ENCODE measurements around the gene DOC2A. TPM values are rescaled to one million over a fixed set of nuclear protein-coding genes. Genes with fewer than 3 reads are reported as not detected.

The DOC2A gene
- total and polyA plus RNA-seq, 2 of the 4 experiments (the other 2 are of a cell fraction) = under 0.01 to 0.48 TPM

- TF ChIP-seq RCOR1 (IDR thresholded peaks at IDR 0.05; ENCODE audit: insufficient replicate concordance, low read length) = no peak
These were observed 14.7 kb upstream of the DOC2A start (continued) for GRCh38 chr16:30025574-30025973.

DNA sequence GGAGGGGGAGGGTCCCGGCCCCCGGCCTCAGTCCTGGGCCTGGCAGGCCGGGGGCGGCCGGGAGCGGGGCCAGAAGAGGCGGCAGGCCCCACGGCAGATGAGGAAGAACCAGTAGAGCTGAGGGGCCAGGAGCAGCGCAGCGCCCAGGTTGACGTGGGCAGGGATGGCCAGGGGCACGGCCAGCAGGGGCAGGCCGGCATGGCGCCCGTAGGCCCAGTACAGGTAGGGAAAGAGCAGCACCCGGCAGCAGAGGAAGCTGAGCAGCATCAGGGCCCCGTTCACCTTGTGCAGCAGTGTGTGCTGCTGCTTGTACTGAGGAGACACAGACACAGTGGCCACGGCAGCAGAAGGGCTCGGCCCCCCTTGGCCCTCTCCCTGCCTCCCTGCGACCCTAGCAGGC is 14.3 kb upstream of the DOC2A start:
- peaks cover 9% of the 10 kb centered on the region; the same call in 1 of the 2 replicates for H4K20me1 ChIP-seq (ENCODE audit: insufficient read depth, low read length)
- no peak overlapping the region for H3K18ac ChIP-seq (ENCODE audit: low read depth, low read length)
- H3K14ac ChIP-seq (replicated peaks; ENCODE audit: low read depth, low read length) = no peak overlapping the region
- no peak overlapping the region for H4K91ac ChIP-seq (ENCODE audit: insufficient read depth, low read depth, low read length)
- dilution Hi-C loops (cut with HindIII; ENCODE audit: low sequenced_read_pairs, unreplicated experiment) (no loop called here), intact Hi-C loops (cut with micrococcal nuclease) (no loop called here), in situ Hi-C loops (cut with MboI; ENCODE audit: low sequenced_read_pairs) (loop anchor here (10.0 kb wide), 1 partner anchor 330 kb away; no protein-coding TSS in a partner anchor)
- 76% methylated on average over 7 of the region's 20 CpGs; no CpG with 5 or more reads in 1 of the 2 experiments for WGBS, 2 experiments (ENCODE audit: extremely low coverage in 2 of 2, insufficient read length in 1 of 2)
- H2AFZ ChIP-seq (replicated peaks; ENCODE audit: low read length, poor library complexity) = peak overlapping the region; percentile 58
- no peak for ATAC-seq (ENCODE audit: low read depth)
- no peak for DNase-seq
- no peak overlapping the region for H3K23ac ChIP-seq (ENCODE audit: low read depth, low read length)
- H3K4me2 ChIP-seq (ENCODE audit: low read depth, low read length) = no peak overlapping the region
- H2BK120ac ChIP-seq (ENCODE audit: low read depth, low read length) = no peak overlapping the region
- H3K27ac ChIP-seq (ENCODE audit: insufficient read depth, low read length) = no peak overlapping the region
- H3K4ac ChIP-seq (ENCODE audit: low read depth, low read length) = no peak overlapping the region
- H3K4me1 ChIP-seq (ENCODE audit: control insufficient read depth, insufficient read depth, low read length) = no peaks in the 10 kb centered on the region
- no peaks in the 10 kb centered on the region for H3K9me1 ChIP-seq (ENCODE audit: insufficient read depth, low read length)
- no peak overlapping the region for H3K56ac ChIP-seq (ENCODE audit: extremely low read depth, insufficient read depth, low read length)
- no peak overlapping the region for H3K4me3 ChIP-seq (ENCODE audit: insufficient read depth, low read depth, low read length)
- ChIA-PET CTCF (no interaction called here), POLR2A (ENCODE audit: unreplicated experiment) (no interaction called here)
- no peak overlapping the region for H4K8ac ChIP-seq (ENCODE audit: low read depth in 2 of 2, low read length in 2 of 2)
- no peaks in the 10 kb centered on the region for H3K9me3 ChIP-seq (ENCODE audit: control insufficient read depth, insufficient read depth, low read length)
- H4K5ac ChIP-seq (ENCODE audit: low read depth, low read length) = no peak overlapping the region
- no peaks in the 10 kb centered on the region for H3K79me1 ChIP-seq (ENCODE audit: low read depth in 1 of 2, low read length in 2 of 2)
- no peak overlapping the region for H2AK9ac ChIP-seq (replicated peaks; ENCODE audit: low read depth, low read length, poor library complexity)
- no TSS peak for BruUV-seq (replicated peaks)
- no peak overlapping the region for H2BK15ac ChIP-seq (ENCODE audit: low read depth, low read length)
- no peak overlapping the region for H3K9ac ChIP-seq (ENCODE audit: low read depth, low read length)
- H3K27me3 ChIP-seq (ENCODE audit: control insufficient read depth, insufficient read depth, low read length) = peaks cover 58% of the 10 kb centered on the region
- H2BK20ac ChIP-seq (ENCODE audit: low read depth, low read length) = no peak overlapping the region
- H2AK5ac ChIP-seq (ENCODE audit: low read depth, low read length) = no peak overlapping the region
- no peaks in the 10 kb centered on the region for H3K36me3 ChIP-seq (ENCODE audit: control insufficient read depth, insufficient read depth, low read length)
- H2BK5ac ChIP-seq (ENCODE audit: low read depth, low read length, poor library complexity, severe bottlenecking) = no peak overlapping the region
- TF ChIP-seq POLR2A (IDR thresholded peaks at IDR 0.05; ENCODE audit: low read depth, low read length) (no peak), NFE2L2 (IDR thresholded peaks at IDR 0.05; ENCODE audit: low read depth, low read length) (no peak), RCOR1 (IDR thresholded peaks at IDR 0.05; ENCODE audit: insufficient replicate concordance, low read length) (no peak), USF2 (IDR thresholded peaks at IDR 0.05; ENCODE audit: low read depth, low read length) (no peak), FOS (IDR thresholded peaks at IDR 0.05; ENCODE audit: low read depth, low read length) (no peak), RFX5 (IDR thresholded peaks at IDR 0.05; ENCODE audit: low read depth, low read length) (no peak), SMC3 (IDR thresholded peaks at IDR 0.05; ENCODE audit: low read depth, low read length) (no peak), MAFK (IDR thresholded peaks at IDR 0.05; ENCODE audit: low read depth, low read length) (no peak), BHLHE40 (IDR thresholded peaks at IDR 0.05; ENCODE audit: low read depth, low read length) (no peak), MXI1 (IDR thresholded peaks at IDR 0.05; ENCODE audit: borderline replicate concordance, low read depth, low read length) (no peak), MAZ (IDR thresholded peaks at IDR 0.05; ENCODE audit: borderline replicate concordance, low read depth, low read length) (no peak), CHD1 (IDR thresholded peaks at IDR 0.05; ENCODE audit: low read depth, low read length) (no peak), CEBPB (IDR thresholded peaks at IDR 0.05; ENCODE audit: low read depth, low read length) (no peak), RAD21 (IDR thresholded peaks at IDR 0.05; ENCODE audit: low read length) (no peak)
- TF ChIP-seq, protein P1, sequence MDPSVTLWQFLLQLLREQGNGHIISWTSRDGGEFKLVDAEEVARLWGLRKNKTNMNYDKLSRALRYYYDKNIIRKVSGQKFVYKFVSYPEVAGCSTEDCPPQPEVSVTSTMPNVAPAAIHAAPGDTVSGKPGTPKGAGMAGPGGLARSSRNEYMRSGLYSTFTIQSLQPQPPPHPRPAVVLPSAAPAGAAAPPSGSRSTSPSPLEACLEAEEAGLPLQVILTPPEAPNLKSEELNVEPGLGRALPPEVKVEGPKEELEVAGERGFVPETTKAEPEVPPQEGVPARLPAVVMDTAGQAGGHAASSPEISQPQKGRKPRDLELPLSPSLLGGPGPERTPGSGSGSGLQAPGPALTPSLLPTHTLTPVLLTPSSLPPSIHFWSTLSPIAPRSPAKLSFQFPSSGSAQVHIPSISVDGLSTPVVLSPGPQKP (IDR thresholded peaks at IDR 0.05; ENCODE audit: borderline replicate concordance, low read depth, low read length) = no peak

Data from IMR-90 (cell line).